ENCODE data around the gene CLPTM1. TPM values are rescaled to one million over a fixed set of nuclear protein-coding genes. Genes with fewer than 3 reads are reported as not detected.

Gene CLPTM1
- total and polyA plus RNA-seq, 2 donors (not counting 3 experiments of a cell fraction or from before 2014, with no cell fraction given): 108 to 176 TPM

GRCh38 chr19:44949550-44949949 is 5.6 kb upstream of the CLPTM1 start:
- BruUV-seq (replicated peaks): no TSS peak
- Histone ChIP-seq H3K9ac (replicated peaks; ENCODE audit: extremely low read depth, insufficient read depth, low read length) (no peak overlapping the region), H2AFZ (ENCODE audit: low read depth, low read length) (no peak overlapping the region), H3K36me3 (ENCODE audit: control insufficient read depth in 2 of 2, extremely low read depth in 1 of 2, insufficient read depth in 2 of 2, low read length in 2 of 2) (no peaks in the 10 kb centered on the region), H3K4me2 (ENCODE audit: insufficient read depth, low read length) (no peak overlapping the region), H3K79me2 (ENCODE audit: control insufficient read depth, insufficient read depth, low read length) (no peaks in the 10 kb centered on the region), H3K4me3 (replicated peaks in 1 of 3; ENCODE audit: insufficient read depth in 1 of 3, low read depth in 1 of 3, low read length in 3 of 3) (no peak overlapping the region), H3K27me3 (ENCODE audit: control insufficient read depth in 2 of 2, insufficient read depth in 2 of 2, low read length in 2 of 2) (no peaks in the 10 kb centered on the region), H3K9me3 (replicated peaks; ENCODE audit: control insufficient read depth, insufficient read depth, low read length) (no peaks in the 10 kb centered on the region), H4K20me1 (replicated peaks; ENCODE audit: control insufficient read depth, extremely low read depth, insufficient read depth, low read length) (no peaks in the 10 kb centered on the region), H3K4me1 (ENCODE audit: control insufficient read depth, extremely low read depth, insufficient read depth, low read length) (peaks cover 4% of the 10 kb centered on the region), H3K27ac (ENCODE audit: insufficient read depth, low read depth, low read length) (no peak overlapping the region), H3K9me1 (replicated peaks; ENCODE audit: control insufficient read depth, extremely low read depth, insufficient read depth, low read length) (no peaks in the 10 kb centered on the region)
- ChIA-PET CTCF (interaction anchor here (1.2 to 1.4 kb wide), 2 partner anchors 47 to 379 kb away, joined by 3 to 5 read pairs; no protein-coding TSS in a partner anchor), POLR2A (no interaction called here)
- DNase-seq (ENCODE audit: low read depth, low spot score) (no peak), FAIRE-seq (no peak)
- dilution Hi-C loops (cut with MboI; ENCODE audit: extremely low pct_ligation_motif_present, low sequenced_read_pairs) (no loop called here), intact Hi-C loops (cut with micrococcal nuclease) (no loop called here)
- TF ChIP-seq FOS (IDR thresholded peaks at IDR 0.05; ENCODE audit: borderline replicate concordance, insufficient read depth, low read length) (no peak), EZH2 (IDR thresholded peaks at IDR 0.05; ENCODE audit: borderline replicate concordance, low read depth, low read length, severe bottlenecking) (no peak), GATA2 (IDR thresholded peaks at IDR 0.05; ENCODE audit: insufficient read depth, insufficient read length, low read depth, low read length) (no peak), POLR2AphosphoS5 (IDR thresholded peaks at IDR 0.05; ENCODE audit: insufficient read depth, low read depth, low read length) (no peak), JUN (IDR thresholded peaks at IDR 0.05; ENCODE audit: borderline replicate concordance, insufficient read depth, insufficient read length, low read depth) (no peak), CTCF (IDR thresholded peaks at IDR 0.05; ENCODE audit: extremely low read depth in 1 of 2, insufficient read depth in 1 of 2, low read depth in 1 of 2, low read length in 2 of 2) (no peak), MAX (IDR thresholded peaks at IDR 0.05; ENCODE audit: insufficient read depth, insufficient read length) (no peak), MYC (IDR thresholded peaks at IDR 0.05; ENCODE audit: low read depth, low read length) (no peak), POLR2A (IDR thresholded peaks at IDR 0.05; ENCODE audit: low read depth, low read length) (no peak)

All from endothelial cell of umbilical vein (primary cell).